Measurements from ENCODE around the gene TAF1.
"Not testable (repeated sequence)": the region's sequence is repeated elsewhere in the genome, so short reads cannot be mapped to it uniquely, and the experiment has no call there.

GRCh38 chrX:71349867-71350266 lies 16.3 kb upstream of the TAF1 start:
- not testable (repeated sequence) for TF ChIP-seq CTCF (IDR thresholded peaks at IDR 0.05 in 4 of 5, conservative IDR thresholded peaks at IDR 0.05 in 1 of 5); POLR2A (IDR thresholded peaks at IDR 0.05)
